GM19372 (cell line): ENCODE measurements around the gene DDR2.

ENCODE experiments used
- ATAC-seq: cut with Tn5 transposase; IDR thresholded peaks from one replicate; pipeline ENCODE4 v1.9.1; 2021; ENCODE audit warnings: mild to moderate bottlenecking, low read depth, moderate library complexity; ENCODE audit not compliant: unreplicated experiment

The DDR2 gene

DNA sequence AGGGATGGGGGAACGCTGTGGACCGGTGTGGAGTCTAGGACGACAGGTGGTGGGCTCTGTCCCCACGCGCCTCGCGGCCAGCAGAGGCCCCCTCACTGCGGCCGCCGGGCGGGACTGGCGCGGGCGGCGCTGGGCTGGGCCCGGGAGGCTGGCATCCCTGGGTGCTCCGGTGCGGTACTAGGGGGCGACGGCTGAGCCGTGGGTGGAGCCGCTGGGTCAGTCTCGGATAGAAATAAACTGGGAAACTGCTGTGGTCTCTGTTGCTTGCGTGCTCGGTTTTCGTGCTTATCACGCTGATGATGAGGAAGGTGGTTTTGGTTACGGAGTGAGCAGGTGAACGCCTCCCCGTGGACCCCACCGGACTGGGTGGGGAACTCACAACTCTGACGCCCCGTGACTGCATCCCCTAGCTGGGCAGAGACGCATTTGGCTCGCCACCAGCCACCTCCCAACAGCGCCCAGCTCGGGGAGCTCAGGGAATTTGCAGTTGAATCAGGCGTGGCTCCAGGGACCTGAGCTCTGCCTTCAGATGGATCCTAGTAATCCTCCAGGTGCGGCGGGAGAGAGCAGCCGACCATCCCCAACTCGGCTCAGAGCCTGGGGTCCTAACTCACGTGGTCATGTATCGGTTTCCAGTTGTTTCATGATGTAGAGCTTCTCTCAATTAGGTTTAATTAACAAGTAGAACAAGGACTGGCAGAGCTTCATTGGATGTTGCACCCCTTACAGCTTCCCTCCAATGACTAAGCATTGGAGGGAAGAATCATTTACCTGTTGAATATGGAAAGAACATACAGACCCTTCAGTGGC is 190.3 kb downstream of the DDR2 start:
- no peak for ATAC-seq

DNA sequence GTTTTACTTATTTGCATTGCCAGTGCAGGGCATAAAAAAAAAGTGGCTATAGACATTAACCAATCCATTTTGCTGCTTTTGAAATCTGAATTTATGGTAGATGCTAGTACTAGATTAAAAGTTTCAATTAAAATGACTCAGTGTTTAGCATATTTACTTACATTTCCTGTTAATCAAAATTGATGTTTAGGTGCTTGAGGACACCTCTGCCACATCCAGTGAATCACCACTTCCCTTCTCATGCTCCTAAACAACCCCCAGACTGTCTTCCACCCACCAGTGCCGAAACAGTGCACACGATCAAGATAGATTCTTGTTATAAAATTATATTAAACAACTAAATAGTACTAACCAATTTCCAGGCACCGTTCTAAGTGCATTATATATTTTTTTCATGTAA is 191.0 kb downstream of the DDR2 start:
- no peak for ATAC-seq

DNA sequence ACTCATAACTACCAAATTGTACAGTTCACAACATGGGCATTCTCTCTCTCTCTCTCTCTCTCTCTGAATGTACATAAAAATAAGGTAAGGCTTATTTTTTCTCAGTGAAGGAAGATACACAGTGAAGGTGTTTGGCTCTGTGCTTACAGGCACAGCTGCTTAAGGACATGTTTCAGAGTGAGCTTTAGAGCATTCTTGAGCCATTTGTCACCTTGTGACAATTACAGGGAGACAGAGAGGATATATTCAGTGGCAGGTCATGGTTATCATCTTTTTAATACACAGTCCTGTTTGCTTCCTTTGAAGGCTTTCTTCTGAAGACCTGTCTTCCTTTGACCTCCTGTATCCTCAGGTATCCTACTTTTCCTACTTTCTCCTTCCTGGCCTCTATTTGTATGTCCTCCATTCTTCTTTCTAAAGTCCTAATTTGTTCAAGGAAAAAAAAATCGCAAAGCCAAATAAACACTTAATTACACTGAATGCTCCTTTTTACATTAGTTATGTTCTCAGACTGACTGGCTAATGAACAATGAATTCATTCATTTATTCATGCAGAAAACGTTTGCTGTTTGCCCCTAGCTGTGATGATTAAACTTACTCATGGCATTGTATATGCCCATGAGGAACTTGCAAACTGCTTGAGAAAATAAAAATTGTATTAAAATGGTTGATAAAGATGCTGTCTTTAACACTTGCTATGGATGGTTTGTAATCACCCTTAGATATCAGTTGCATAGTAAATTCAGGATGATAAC is 191.7 kb downstream of the DDR2 start:
- no peak for ATAC-seq

DNA sequence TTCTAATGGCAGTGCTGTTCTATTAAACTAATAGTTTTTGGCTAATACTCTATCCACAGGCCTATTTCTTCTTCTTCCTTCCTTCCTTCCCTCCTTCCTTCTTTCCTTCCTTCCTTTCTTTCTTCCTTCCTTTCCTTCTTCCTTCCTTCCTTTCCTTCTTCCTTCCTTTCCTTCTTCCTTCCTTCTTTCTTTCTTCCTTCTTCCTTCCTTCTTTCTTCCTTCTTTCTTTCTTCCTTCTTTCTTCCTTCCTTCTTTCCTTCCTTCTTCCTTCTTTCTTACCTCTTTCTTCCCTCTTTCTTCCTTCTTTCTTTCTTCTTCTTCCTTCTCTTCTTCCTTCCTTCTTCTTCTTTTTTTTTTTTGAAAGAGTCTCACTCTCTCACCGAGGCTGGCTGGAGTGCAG is 197.0 kb downstream of the DDR2 start:
- no peak for ATAC-seq

DNA sequence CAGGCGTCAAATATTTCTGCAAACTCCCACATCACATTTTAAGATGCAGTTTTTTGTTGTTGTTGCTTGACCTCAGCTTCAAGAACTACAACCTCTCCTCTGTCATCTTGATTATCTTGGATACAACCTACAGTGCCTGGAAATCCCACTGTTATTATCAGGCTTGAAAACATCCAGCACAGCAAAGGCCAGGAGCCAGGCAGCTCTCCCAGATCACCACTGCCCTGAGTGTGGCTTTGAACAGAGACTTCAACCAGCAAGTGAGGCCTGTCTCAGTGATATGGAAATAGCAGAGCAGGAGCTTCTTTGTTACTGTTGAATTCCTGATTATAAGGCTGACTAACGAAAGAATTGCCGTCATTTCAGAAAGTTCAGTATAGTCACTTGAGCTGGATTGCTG is 200.2 kb downstream of the DDR2 start:
- no peak for ATAC-seq

DNA sequence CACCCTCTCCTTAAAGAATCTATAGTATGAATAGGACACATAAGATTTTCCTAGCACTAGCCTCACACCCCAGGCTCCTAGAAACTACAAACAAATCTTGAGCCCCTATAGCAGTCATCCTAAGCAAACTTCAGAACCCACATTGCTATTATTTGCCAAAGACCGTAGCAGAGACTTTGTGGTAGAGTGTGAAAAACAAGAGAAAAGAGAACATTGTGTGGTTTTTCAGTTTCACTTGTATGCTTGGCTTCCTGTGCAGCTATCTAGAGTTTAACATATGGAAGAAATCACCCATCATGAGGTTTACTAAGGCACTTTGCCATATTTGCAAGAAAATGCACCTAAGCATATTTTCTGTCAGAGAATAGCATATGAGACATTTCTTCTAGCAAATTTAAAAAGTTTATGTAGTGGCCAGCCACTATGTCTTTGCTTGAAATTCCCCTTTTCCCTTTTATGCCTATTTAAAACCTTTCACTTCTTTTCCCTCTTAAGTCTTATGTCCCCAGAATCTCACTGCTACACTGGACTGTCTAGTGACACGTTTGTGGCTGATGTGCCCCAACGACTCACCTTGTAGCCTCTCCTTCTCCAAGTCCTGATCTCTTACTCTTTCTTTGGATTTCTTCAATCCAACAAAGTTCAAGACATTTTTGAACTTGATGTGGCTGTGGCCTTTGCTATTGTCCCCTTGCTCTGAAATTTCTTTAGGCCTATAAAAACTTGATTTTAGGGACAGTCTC is 203.1 kb downstream of the DDR2 start:
- ATAC-seq = peak; percentile 65
